ENCODE measurements around the gene FBXO47. TPM values are rescaled to one million over a fixed set of nuclear protein-coding genes. Genes with fewer than 3 reads are reported as not detected.

Gene FBXO47
- total and polyA plus RNA-seq, 4 donors: not detected

GRCh38 chr17:38996660-38997337 is 29.6 kb upstream of the FBXO47 start:
- TF ChIP-seq CTCF (IDR thresholded peaks at IDR 0.05; ENCODE audit: control extremely low read depth, extremely low read depth): no peak
- peaks cover 0 to 8% (median 0%) of the 10 kb centered on the region in 5 donors for H3K4me1 ChIP-seq (ENCODE audit: control insufficient read depth in 5 of 5, insufficient read depth in 5 of 5, low read length in 5 of 5)
- no peaks in the 10 kb centered on the region for H3K27me3 ChIP-seq (ENCODE audit: control insufficient read depth in 3 of 3, insufficient read depth in 3 of 3, low read length in 2 of 3)
- DNase-seq: no peak
- no peak for ATAC-seq (ENCODE audit: insufficient read depth, low FRiP score)
- H3K36me3 ChIP-seq (ENCODE audit: control insufficient read depth in 4 of 4, insufficient read depth in 4 of 4, low read length in 4 of 4): no peaks in the 10 kb centered on the region
- H3K9ac ChIP-seq (ENCODE audit: insufficient read depth in 1 of 2, low read length in 2 of 2): no peak overlapping the region
- no peak overlapping the region for H3K27ac ChIP-seq (ENCODE audit: low read depth in 1 of 2, low read length in 1 of 2)
- peaks cover 0 to 6% (median 2%) of the 10 kb centered on the region in 4 donors for H3K9me3 ChIP-seq (ENCODE audit: control insufficient read depth in 4 of 4, insufficient read depth in 3 of 4, low read length in 3 of 4)
- H3K4me3 ChIP-seq: no peak overlapping the region
- WGBS, 2 donors: 94 to 96% methylated on average over 5 of the region's 5 CpGs

GRCh38 chr17:38994026-38994425 is 26.8 kb upstream of the FBXO47 start:
- H3K27ac ChIP-seq (ENCODE audit: low read depth in 1 of 2, low read length in 1 of 2): no peak overlapping the region
- WGBS, 2 donors: 47 to 61% methylated on average over 2 of the region's 2 CpGs

GRCh38 chr17:38984666-38985065 is 17.5 kb upstream of the FBXO47 start:
- TF ChIP-seq CTCF (IDR thresholded peaks at IDR 0.05; ENCODE audit: control extremely low read depth, extremely low read depth): no peak
- Histone ChIP-seq H3K4me3 (no peak overlapping the region), H3K9me3 (ENCODE audit: control insufficient read depth in 4 of 4, insufficient read depth in 3 of 4, low read length in 3 of 4) (no peaks in the 10 kb centered on the region), H3K27ac (ENCODE audit: low read depth in 1 of 2, low read length in 1 of 2) (no peak overlapping the region), H3K27me3 (ENCODE audit: control insufficient read depth in 3 of 3, insufficient read depth in 3 of 3, low read length in 2 of 3) (no peaks in the 10 kb centered on the region), H3K36me3 (ENCODE audit: control insufficient read depth in 4 of 4, insufficient read depth in 4 of 4, low read length in 4 of 4) (no peaks in the 10 kb centered on the region), H3K9ac (ENCODE audit: insufficient read depth in 1 of 2, low read length in 2 of 2) (no peak overlapping the region), H3K4me1 (ENCODE audit: control insufficient read depth in 5 of 5, insufficient read depth in 5 of 5, low read length in 5 of 5) (peaks cover 0 to 5% (median 1%) of the 10 kb centered on the region in 5 donors)
- DNase-seq (no peak), ATAC-seq (ENCODE audit: insufficient read depth, low FRiP score) (no peak)
- WGBS, 2 donors: 87 to 90% methylated on average over 2 of the region's 2 CpGs

More at GRCh38 chr17:38994026-38994425, 26.8 kb upstream of the FBXO47 start:
- DNase-seq: no peak
- H3K4me1 ChIP-seq (ENCODE audit: control insufficient read depth in 5 of 5, insufficient read depth in 5 of 5, low read length in 5 of 5): no peaks in the 10 kb centered on the region
- no peak overlapping the region for H3K4me3 ChIP-seq
- peaks cover 0 to 6% (median 2%) of the 10 kb centered on the region in 4 donors for H3K9me3 ChIP-seq (ENCODE audit: control insufficient read depth in 4 of 4, insufficient read depth in 3 of 4, low read length in 3 of 4)
- no peak overlapping the region for H3K9ac ChIP-seq (ENCODE audit: insufficient read depth in 1 of 2, low read length in 2 of 2)
- TF ChIP-seq CTCF (IDR thresholded peaks at IDR 0.05; ENCODE audit: control extremely low read depth, extremely low read depth): no peak
- H3K27me3 ChIP-seq (ENCODE audit: control insufficient read depth in 3 of 3, insufficient read depth in 3 of 3, low read length in 2 of 3): no peaks in the 10 kb centered on the region
- H3K36me3 ChIP-seq (ENCODE audit: control insufficient read depth in 4 of 4, insufficient read depth in 4 of 4, low read length in 4 of 4): no peaks in the 10 kb centered on the region
- ATAC-seq (ENCODE audit: insufficient read depth, low FRiP score): no peak
